ENCODE measurements around the gene TMEM205. TPM values are rescaled to one million over a fixed set of nuclear protein-coding genes. Genes with fewer than 3 reads are reported as not detected.

Gene TMEM205
- total RNA-seq, 1 donor from 2014 or later = 226 TPM

- TF ChIP-seq CTCF (conservative IDR thresholded peaks at IDR 0.05; ENCODE audit: low read depth, low read length) = no peak
- H3K4me3 ChIP-seq (ENCODE audit: low read depth, low read length) = no peak overlapping the region
- DNase-seq (ENCODE audit: low read depth) = peak; percentile 68
These were observed 31.2 kb upstream of the TMEM205 start for GRCh38 chr19:11377237-11377636.

GRCh38 chr19:11375143-11375948 is 29.3 kb upstream of the TMEM205 start:
- no peak for DNase-seq (ENCODE audit: low read depth)
- no peak for TF ChIP-seq CTCF (conservative IDR thresholded peaks at IDR 0.05; ENCODE audit: low read depth, low read length)
- peak overlapping the region; percentile 82 for H3K4me3 ChIP-seq (ENCODE audit: low read depth, low read length)

GRCh38 chr19:11374433-11375142 is 28.5 kb upstream of the TMEM205 start, which contains the start of gene SWSAP1:
Gene SWSAP1, plus strand, starts transcription at chr19:11374666. Its CDS starts 15 bp downstream, at chr19:11374681.
- H3K4me3 ChIP-seq (ENCODE audit: low read depth, low read length) = peak within 1 kb of the TSS; percentile 82
- TF ChIP-seq CTCF (conservative IDR thresholded peaks at IDR 0.05; ENCODE audit: low read depth, low read length) = no peak
- DNase-seq (ENCODE audit: low read depth) = peak; percentile 94

- no peak for DNase-seq (ENCODE audit: low read depth)
- peak overlapping the region; percentile 82 for H3K4me3 ChIP-seq (ENCODE audit: low read depth, low read length)
- TF ChIP-seq CTCF (conservative IDR thresholded peaks at IDR 0.05; ENCODE audit: low read depth, low read length) = no peak
These were observed 27.9 kb upstream of the TMEM205 start for GRCh38 chr19:11373885-11374432.

- no peak for TF ChIP-seq CTCF (conservative IDR thresholded peaks at IDR 0.05; ENCODE audit: low read depth, low read length)
- no peak overlapping the region for H3K4me3 ChIP-seq (ENCODE audit: low read depth, low read length)
- no peak for DNase-seq (ENCODE audit: low read depth)
These were observed 27.3 kb upstream of the TMEM205 start for GRCh38 chr19:11373166-11373884.

GRCh38 chr19:11370744-11371143 is 24.7 kb upstream of the TMEM205 start:
- DNase-seq (ENCODE audit: low read depth) = no peak
- no peak for TF ChIP-seq CTCF (conservative IDR thresholded peaks at IDR 0.05; ENCODE audit: low read depth, low read length)
- no peak overlapping the region for H3K4me3 ChIP-seq (ENCODE audit: low read depth, low read length)

All from epithelial cell of proximal tubule (primary cell).